BLaER1 treated with 17β-estradiol and CSF1 and Interleukin-3, amounts not matched to agents 10 nM and 100 nM (cell line): ENCODE results near the gene SH3PXD2B.

ENCODE experiments used
- H3K27ac ChIP-seq, 11 experiments: shearing (Covaris generic); formaldehyde crosslinking; 2 replicates each; pipeline ENCODE4 v1.8.1; 2022
- H3K27me3 ChIP-seq, 11 experiments: shearing (Covaris generic); formaldehyde crosslinking; 2 replicates each; pipeline ENCODE4 v1.8.1; 2022
- H3K36me3 ChIP-seq, 11 experiments: shearing (Covaris generic); formaldehyde crosslinking; 2 replicates each; pipeline ENCODE4 v1.8.1; 2022
- H3K4me1 ChIP-seq, 10 experiments: shearing (Covaris generic); formaldehyde crosslinking; 2 replicates each; pipeline ENCODE4 v1.8.1; 2022
- H3K4me2 ChIP-seq, 11 experiments: shearing (Covaris generic); formaldehyde crosslinking; 2 replicates each; pipeline ENCODE4 v1.8.1; 2022
- H3K4me3 ChIP-seq, 10 experiments: shearing (Covaris generic); formaldehyde crosslinking; 2 replicates each; pipeline ENCODE4 v1.8.1; 2022
- H3K9ac ChIP-seq, 11 experiments: shearing (Covaris generic); formaldehyde crosslinking; 2 replicates each; pipeline ENCODE4 v1.8.1; 2022
- H3K9me3 ChIP-seq, 11 experiments: shearing (Covaris generic); formaldehyde crosslinking; replicated peaks in 1 of 11; 2 replicates each; pipeline ENCODE4 v1.8.1; 2022
- H4K20me1 ChIP-seq, 11 experiments: shearing (Covaris generic); formaldehyde crosslinking; 2 replicates each; pipeline ENCODE4 v1.8.1; 2022
- Cebpa-rat ChIP-seq, 11 experiments: shearing (Covaris generic); IDR thresholded peaks; 2 replicates each; pipeline ENCODE4 v1.8.1; 2022

The SH3PXD2B gene

DNA sequence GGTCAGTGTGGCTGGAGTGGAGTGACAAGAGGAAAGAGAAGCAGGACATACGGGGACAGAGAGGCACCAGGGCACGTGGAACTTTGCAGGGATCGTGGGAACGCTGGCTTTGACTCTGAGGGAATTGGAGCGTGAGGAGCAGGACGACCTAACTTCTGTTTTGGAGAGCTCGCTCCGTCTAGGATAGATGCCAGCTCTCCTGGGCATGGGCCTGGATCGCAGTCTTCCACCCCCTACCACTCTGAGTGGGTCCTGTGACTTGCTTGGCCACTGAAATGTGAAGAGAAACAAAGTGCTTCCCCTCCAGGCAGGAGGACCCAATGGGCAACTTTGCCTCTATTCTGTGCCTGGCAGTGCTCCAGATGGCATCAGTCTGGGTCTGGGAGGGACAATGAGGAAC lies 8.7 kb upstream of the SH3PXD2B start:
- no peaks in the 10 kb centered on the region for H3K27me3 ChIP-seq
- TF ChIP-seq Cebpa-rat (IDR thresholded peaks at IDR 0.05) = no peak
- H4K20me1 ChIP-seq = no peaks in the 10 kb centered on the region
- no peak overlapping the region for H3K4me3 ChIP-seq
- peaks cover 32 to 36% (median 34%) of the 10 kb centered on the region in 10 experiments for H3K4me1 ChIP-seq
- H3K4me2 ChIP-seq = no peak overlapping the region
- peaks cover 17 to 25% (median 23%) of the 10 kb centered on the region in 11 experiments for H3K9me3 ChIP-seq
- H3K9ac ChIP-seq = no peak overlapping the region
- no peaks in the 10 kb centered on the region for H3K36me3 ChIP-seq
- no peak overlapping the region for H3K27ac ChIP-seq

DNA sequence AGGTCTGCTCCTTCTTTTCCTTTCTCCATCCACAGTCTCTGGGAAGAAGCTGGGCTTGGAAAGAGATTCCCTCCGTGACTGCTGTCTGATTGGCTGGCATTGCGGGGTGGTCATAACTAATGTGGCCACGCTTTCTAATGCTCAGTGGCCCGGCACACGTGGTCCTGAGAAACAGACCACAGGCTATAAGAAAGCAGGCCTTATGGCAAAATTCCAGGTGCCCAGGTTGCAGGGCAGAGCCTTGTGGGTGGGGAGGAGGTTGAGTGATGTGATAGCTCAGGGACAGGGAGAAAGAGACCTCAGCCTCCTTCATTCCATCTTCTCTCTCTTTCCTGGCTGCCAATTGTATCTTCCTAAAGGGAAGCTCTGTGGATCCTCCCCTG lies 5.4 kb upstream of the SH3PXD2B start:
- Histone ChIP-seq H3K27me3 (no peaks in the 10 kb centered on the region), H3K4me2 (peak overlapping the region in 8 of 11 experiments; percentile 9 to 87 (median 70); a peak in 13 of 22 replicates), H3K27ac (no peak overlapping the region; a peak in 1 of 22 replicates), H3K36me3 (no peaks in the 10 kb centered on the region), H3K4me1 (peaks cover 33 to 53% (median 43%) of the 10 kb centered on the region in 10 experiments), H3K4me3 (no peak overlapping the region), H3K9ac (no peak overlapping the region), H4K20me1 (no peaks in the 10 kb centered on the region), H3K9me3 (peaks cover 17 to 21% (median 19%) of the 10 kb centered on the region in 11 experiments)
- TF ChIP-seq Cebpa-rat (IDR thresholded peaks at IDR 0.05) = no peak

DNA sequence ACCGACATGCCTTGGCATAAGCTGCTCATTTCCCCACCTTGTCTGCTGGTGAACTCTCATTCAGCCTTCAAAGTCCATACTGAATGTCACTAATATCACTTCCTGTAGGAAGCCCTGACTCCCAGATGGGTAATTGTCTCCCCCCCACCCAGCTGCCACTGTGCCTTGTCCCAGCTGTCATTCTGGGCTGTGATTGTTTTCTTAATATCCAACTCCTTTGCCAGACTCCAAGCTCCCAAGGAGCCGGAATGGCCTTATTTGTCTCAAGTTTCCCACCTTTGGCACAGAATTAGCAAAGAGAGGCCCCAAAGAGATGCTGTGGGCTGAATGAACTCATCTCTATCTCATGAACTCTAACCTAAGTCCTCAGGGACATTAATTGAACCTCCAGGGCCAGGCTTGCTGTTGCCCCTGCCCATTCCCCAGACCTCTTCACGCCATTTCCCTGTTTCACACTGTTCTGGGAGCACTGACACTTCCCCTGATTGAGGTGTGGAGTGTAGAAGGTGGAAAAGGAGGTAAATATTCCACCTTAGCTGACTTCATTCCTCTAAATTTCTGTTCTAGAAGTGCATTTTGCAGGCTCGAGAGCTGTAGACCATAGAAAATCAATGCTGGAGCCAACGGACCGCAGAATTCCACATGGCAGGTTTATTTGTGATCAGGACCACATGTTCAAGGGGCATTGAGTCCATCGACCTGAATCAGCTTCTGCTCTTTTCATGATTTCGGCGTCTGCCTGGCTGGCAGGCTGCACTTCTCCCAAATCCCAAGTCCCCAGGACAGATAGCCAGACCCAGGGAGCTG lies 4.9 kb upstream of the SH3PXD2B start:
- Histone ChIP-seq H3K27me3 (no peaks in the 10 kb centered on the region), H3K9me3 (peaks cover 11 to 15% (median 15%) of the 10 kb centered on the region in 11 experiments), H3K9ac (no peak overlapping the region), H3K4me2 (peak overlapping the region; percentile 5 to 87 (median 29); a peak in 18 of 22 replicates), H3K4me3 (no peak overlapping the region), H3K36me3 (no peaks in the 10 kb centered on the region), H4K20me1 (no peaks in the 10 kb centered on the region), H3K27ac (no peak overlapping the region; a peak in 1 of 22 replicates), H3K4me1 (peaks cover 33 to 54% (median 45%) of the 10 kb centered on the region in 10 experiments)
- TF ChIP-seq Cebpa-rat (IDR thresholded peaks at IDR 0.05) = no peak

GRCh38 chr5:172456076-172456722 lies 1.9 kb upstream of the SH3PXD2B start:
- Histone ChIP-seq H3K9ac (no peak overlapping the region), H3K27me3 (no peaks in the 10 kb centered on the region), H3K4me3 (no peak overlapping the region), H3K36me3 (no peaks in the 10 kb centered on the region), H4K20me1 (peaks cover 0 to 14% (median 2%) of the 10 kb centered on the region in 11 experiments; a peak in 11 of 22 replicates), H3K4me2 (peak overlapping the region in 5 of 11 experiments; percentile 22 to 86 (median 84); a peak in 8 of 22 replicates), H3K9me3 (no peaks in the 10 kb centered on the region), H3K4me1 (peaks cover 38 to 70% (median 60%) of the 10 kb centered on the region in 10 experiments), H3K27ac (no peak overlapping the region; a peak in 1 of 22 replicates)
- no peak for TF ChIP-seq Cebpa-rat (IDR thresholded peaks at IDR 0.05)

DNA sequence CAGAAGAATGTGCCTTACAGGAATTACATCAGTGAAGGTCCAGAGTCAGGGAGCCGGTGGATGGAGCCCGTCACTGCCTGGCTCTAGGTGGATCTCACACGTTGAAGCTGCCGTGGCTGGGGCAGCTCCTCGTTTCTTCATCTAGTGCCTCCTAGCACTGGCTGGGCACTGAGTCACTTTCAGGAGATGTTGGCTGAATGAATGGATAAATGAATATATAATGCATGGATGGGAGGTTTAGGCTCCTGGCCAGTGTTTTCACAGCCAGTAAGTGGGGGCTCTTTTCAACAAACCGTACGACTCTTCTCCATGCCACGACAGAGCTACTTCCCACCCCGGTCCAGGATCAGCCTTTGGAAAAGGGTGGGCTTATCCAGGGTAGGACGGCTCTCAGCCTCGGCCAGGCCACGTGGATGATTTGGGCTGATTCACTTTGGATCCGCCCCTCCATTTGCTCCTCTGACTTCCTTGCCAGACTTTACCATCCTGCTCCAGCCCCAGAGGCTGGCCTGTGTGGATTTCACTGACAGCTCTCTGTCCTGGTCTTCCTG lies 1.3 kb upstream of the SH3PXD2B start:
- 0 out of 22 replicates have a peak overlapping the region, but pooled peaks of 1 of the 11 experiments have one; percentile 79 for H3K9ac ChIP-seq
- no peak overlapping the region; a peak in 1 of 22 replicates for H3K27ac ChIP-seq
- H3K27me3 ChIP-seq = no peaks in the 10 kb centered on the region
- peak overlapping the region in 8 of 11 experiments; percentile 22 to 86 (median 78); a peak in 13 of 22 replicates for H3K4me2 ChIP-seq
- TF ChIP-seq Cebpa-rat (IDR thresholded peaks at IDR 0.05) = no peak
- H3K9me3 ChIP-seq = no peaks in the 10 kb centered on the region
- H3K4me3 ChIP-seq = no peak overlapping the region
- peaks cover 0 to 20% (median 8%) of the 10 kb centered on the region in 11 experiments; a peak in 15 of 22 replicates for H4K20me1 ChIP-seq
- H3K4me1 ChIP-seq = peaks cover 31 to 70% (median 60%) of the 10 kb centered on the region in 10 experiments
- peaks cover 0 to 5% (median 0%) of the 10 kb centered on the region in 11 experiments; a peak in 4 of 22 replicates for H3K36me3 ChIP-seq

DNA sequence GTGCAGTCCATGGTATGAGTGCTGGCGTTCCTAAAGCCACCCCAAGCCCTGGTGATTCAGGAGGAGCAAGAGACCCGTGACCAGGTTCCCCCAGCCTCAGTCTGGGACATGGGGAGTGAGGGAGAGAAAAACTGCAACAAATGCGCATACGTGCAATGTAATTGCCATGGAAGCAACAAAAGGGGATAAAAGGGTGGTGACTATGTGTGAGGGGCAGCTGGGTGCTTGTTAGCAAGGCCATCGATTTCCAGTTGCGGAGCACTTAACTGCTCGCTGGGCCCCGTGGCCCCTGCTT lies 709 bp upstream of the SH3PXD2B start:
- Histone ChIP-seq H3K27me3 (no peaks in the 10 kb centered on the region), H3K9ac (peak overlapping the region; percentile 62 to 88 (median 77); a peak in 15 of 22 replicates), H3K27ac (peak overlapping the region in 6 of 11 experiments; percentile 51 to 75 (median 56); a peak in 7 of 22 replicates), H4K20me1 (peaks cover 0 to 23% (median 12%) of the 10 kb centered on the region in 11 experiments; a peak in 16 of 22 replicates), H3K9me3 (no peaks in the 10 kb centered on the region), H3K4me1 (peaks cover 26 to 67% (median 56%) of the 10 kb centered on the region in 10 experiments), H3K36me3 (peaks cover 0 to 9% (median 0%) of the 10 kb centered on the region in 11 experiments; a peak in 4 of 22 replicates), H3K4me3 (peak overlapping the region; percentile 77 to 96 (median 86); a peak in 18 of 20 replicates), H3K4me2 (peak overlapping the region; percentile 70 to 86 (median 78))
- no peak for TF ChIP-seq Cebpa-rat (IDR thresholded peaks at IDR 0.05)

DNA sequence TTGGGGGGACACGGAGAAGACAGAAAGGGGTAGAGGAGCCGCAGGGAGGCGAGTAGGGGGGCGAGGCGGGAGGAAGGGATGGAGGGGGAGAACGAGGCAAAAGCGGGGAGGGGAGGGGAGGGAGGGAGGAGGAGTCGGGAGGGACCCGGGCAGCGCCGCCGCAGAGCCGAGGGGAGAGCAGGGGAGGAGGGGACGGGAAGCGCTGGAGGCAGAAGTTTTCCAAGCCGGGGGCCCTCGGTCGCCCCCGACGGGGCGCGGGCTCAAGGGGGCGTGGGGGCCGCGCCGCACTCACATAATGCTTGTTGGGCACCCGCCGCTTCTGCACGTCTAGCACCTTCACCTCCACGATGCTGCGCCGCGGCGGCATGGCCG lies 353 bp downstream of the SH3PXD2B start:
- H3K27ac ChIP-seq = peak overlapping the region; percentile 63 to 84 (median 77); a peak in 20 of 22 replicates
- H4K20me1 ChIP-seq = peaks cover 0 to 32% (median 20%) of the 10 kb centered on the region in 11 experiments; a peak in 17 of 22 replicates
- no peaks in the 10 kb centered on the region for H3K9me3 ChIP-seq
- H3K27me3 ChIP-seq = no peaks in the 10 kb centered on the region
- H3K9ac ChIP-seq = peak overlapping the region; percentile 82 to 90 (median 87)
- TF ChIP-seq Cebpa-rat (IDR thresholded peaks at IDR 0.05) = no peak
- H3K4me2 ChIP-seq = peak overlapping the region; percentile 87 to 99 (median 91)
- H3K4me3 ChIP-seq = peak overlapping the region; percentile 77 to 96 (median 86)
- H3K36me3 ChIP-seq = peaks cover 0 to 17% (median 0%) of the 10 kb centered on the region in 11 experiments; a peak in 7 of 22 replicates
- peaks cover 17 to 67% (median 52%) of the 10 kb centered on the region in 10 experiments for H3K4me1 ChIP-seq

DNA sequence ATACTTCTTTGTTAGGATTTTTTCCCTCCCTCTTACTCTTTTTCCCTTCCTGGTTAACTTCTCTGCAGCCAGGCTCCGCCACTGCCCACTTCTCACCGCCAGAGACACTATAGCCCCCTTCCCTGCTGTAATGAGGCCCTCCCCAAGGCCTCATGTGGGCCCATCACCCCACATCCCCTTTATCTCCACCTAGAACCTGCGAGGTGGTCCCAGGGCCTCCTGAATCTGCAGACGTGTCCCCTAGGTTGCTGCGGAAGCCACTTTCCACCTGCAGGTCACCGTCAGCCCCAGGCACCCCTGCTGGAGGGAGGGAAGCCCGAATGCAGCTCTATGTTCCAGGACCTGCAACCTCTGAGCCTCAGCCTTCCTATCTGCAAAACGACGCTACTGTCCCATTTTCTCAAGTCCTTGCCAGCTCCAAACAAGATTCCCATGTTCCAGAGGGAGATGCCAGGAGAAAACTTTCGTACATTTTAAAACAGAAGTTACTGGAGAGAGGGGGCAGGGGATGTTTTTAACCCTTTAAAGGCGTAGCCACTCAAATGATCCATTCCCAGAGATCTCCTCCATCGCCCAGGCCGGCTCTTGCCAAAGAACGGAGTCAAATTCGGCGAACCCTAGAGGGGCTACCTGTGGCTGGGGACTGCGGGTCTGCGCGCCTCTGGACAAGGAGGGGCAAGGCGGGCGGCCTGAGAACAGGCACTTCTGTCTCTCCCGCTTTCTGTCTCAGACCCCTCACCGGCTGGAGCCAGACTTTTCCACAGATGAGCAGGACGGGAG lies 929 bp downstream of the SH3PXD2B start:
- Histone ChIP-seq H3K9me3 (no peaks in the 10 kb centered on the region), H3K4me2 (peak overlapping the region; percentile 87 to 99 (median 91)), H3K4me3 (peak overlapping the region; percentile 77 to 96 (median 86)), H3K4me1 (peaks cover 13 to 69% (median 53%) of the 10 kb centered on the region in 10 experiments), H3K27ac (peak overlapping the region in 10 of 11 experiments; percentile 0 to 84 (median 78); a peak in 17 of 22 replicates), H3K9ac (peak overlapping the region; percentile 82 to 90 (median 87)), H4K20me1 (peaks cover 0 to 38% (median 25%) of the 10 kb centered on the region in 11 experiments; a peak in 17 of 22 replicates), H3K36me3 (peaks cover 0 to 23% (median 0%) of the 10 kb centered on the region in 11 experiments; a peak in 7 of 22 replicates), H3K27me3 (no peaks in the 10 kb centered on the region)
- TF ChIP-seq Cebpa-rat (IDR thresholded peaks at IDR 0.05) = no peak
